ENCODE results near the gene BACH2.

BACH2 gene

DNA sequence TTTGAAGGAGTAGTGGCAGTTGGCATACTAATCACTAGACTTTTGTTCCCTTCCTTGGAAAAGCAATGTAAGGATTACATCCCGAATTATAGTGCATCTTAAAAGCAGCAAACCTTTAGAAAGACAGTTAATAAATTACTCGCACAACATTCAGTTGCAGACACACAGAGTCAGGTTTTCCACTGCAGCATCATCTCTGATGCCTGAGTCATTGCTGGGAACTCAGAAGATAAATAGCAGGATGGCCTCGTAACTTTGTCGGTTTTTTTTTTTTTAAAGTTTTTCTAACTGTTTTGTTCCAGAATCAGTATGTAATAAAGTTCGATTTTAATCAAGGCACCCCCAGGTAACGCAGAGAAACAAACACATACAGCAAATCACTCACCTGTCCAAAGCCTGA lies 368.0 kb downstream of the BACH2 start:
- Histone ChIP-seq H3K79me2 (ENCODE audit: insufficient read depth, low read depth) (no peaks in the 10 kb centered on the region), H3K36me3 (ENCODE audit: insufficient read depth) (no peaks in the 10 kb centered on the region), H3K4me2 (no peak overlapping the region), H3K4me1 (ENCODE audit: low read depth, poor library complexity, severe bottlenecking) (no peaks in the 10 kb centered on the region), H4K20me1 (ENCODE audit: insufficient read depth) (no peaks in the 10 kb centered on the region), H3K4me3 (IDR thresholded peaks at IDR 0.05; ENCODE audit: insufficient read depth, low read depth, low read length) (no peak overlapping the region), H3K27me3 (ENCODE audit: insufficient read depth, low read depth) (no peaks in the 10 kb centered on the region), H3K9ac (no peak overlapping the region), H3K27ac (no peak overlapping the region), H2AFZ (ENCODE audit: low read depth) (no peak overlapping the region)
- TF ChIP-seq, protein P1, sequence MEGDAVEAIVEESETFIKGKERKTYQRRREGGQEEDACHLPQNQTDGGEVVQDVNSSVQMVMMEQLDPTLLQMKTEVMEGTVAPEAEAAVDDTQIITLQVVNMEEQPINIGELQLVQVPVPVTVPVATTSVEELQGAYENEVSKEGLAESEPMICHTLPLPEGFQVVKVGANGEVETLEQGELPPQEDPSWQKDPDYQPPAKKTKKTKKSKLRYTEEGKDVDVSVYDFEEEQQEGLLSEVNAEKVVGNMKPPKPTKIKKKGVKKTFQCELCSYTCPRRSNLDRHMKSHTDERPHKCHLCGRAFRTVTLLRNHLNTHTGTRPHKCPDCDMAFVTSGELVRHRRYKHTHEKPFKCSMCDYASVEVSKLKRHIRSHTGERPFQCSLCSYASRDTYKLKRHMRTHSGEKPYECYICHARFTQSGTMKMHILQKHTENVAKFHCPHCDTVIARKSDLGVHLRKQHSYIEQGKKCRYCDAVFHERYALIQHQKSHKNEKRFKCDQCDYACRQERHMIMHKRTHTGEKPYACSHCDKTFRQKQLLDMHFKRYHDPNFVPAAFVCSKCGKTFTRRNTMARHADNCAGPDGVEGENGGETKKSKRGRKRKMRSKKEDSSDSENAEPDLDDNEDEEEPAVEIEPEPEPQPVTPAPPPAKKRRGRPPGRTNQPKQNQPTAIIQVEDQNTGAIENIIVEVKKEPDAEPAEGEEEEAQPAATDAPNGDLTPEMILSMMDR (conservative IDR thresholded peaks at IDR 0.05; ENCODE audit: low read depth, low read length), result no peak

DNA sequence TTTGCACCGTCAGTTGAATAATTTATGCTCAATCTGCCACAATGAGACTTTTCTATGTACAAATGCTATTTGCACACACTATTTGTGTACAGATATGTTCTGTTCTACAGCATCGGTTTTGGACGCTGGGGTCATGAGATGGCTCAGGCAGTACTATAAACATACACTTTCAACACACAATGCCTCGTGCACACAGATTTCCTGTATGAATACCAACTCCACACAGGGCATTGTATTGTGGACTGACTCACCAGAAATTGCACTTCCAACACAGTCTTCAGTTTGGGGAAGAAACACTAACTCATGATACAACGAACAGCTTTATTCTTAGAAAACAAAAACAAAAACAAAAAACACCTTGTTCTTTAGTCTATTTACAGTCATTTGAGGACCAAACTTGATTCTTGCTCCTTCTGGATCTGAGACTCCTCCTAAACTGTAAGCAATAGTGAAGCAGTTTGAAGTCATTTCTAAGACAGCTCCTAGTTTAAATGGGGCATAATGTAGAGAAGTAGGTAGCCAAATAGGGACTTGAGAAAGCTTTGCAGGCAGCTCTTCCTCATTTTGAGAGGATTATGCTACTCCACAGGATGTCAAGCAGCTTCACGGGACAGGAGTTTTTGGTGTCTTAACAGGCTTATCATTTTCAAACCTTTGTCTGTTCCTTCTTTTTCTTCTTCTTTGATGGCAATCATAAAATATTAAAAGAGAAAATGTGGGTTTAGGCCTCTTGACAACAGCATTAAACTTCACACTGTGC lies 368.7 kb downstream of the BACH2 start:
- Histone ChIP-seq H3K9ac (no peak overlapping the region), H3K4me2 (no peak overlapping the region), H3K4me1 (ENCODE audit: low read depth, poor library complexity, severe bottlenecking) (no peaks in the 10 kb centered on the region), H3K27ac (no peak overlapping the region), H3K27me3 (ENCODE audit: insufficient read depth, low read depth) (no peaks in the 10 kb centered on the region), H4K20me1 (ENCODE audit: insufficient read depth) (no peaks in the 10 kb centered on the region), H3K36me3 (ENCODE audit: insufficient read depth) (no peaks in the 10 kb centered on the region), H2AFZ (ENCODE audit: low read depth) (no peak overlapping the region), H3K79me2 (ENCODE audit: insufficient read depth, low read depth) (no peaks in the 10 kb centered on the region), H3K4me3 (IDR thresholded peaks at IDR 0.05; ENCODE audit: insufficient read depth, low read depth, low read length) (no peak overlapping the region)
- TF ChIP-seq, protein P1 (conservative IDR thresholded peaks at IDR 0.05; ENCODE audit: low read depth, low read length), result no peak

DNA sequence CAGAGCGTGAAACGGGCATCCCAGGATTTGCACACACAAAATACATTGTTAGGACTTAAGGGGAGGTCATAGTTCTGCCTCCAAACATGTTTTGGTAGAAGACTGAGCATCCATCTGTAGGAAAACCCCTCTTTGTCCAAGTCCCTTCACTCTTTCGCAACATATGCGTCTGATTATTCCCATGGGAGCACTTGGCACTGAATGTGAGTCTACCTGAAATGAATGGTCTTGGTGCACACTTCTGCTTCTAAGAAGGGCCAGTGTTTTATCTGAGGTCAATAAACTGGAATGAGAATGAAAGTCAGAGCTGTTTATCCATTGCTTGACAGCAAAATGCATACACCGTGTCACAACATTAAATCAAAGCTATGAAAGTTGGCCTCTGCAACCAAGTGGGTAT lies 369.4 kb downstream of the BACH2 start:
- Histone ChIP-seq H4K20me1 (ENCODE audit: insufficient read depth) (no peaks in the 10 kb centered on the region), H3K4me1 (ENCODE audit: low read depth, poor library complexity, severe bottlenecking) (no peaks in the 10 kb centered on the region), H3K4me2 (no peak overlapping the region), H3K27me3 (ENCODE audit: insufficient read depth, low read depth) (no peaks in the 10 kb centered on the region), H3K9ac (no peak overlapping the region), H3K27ac (no peak overlapping the region), H2AFZ (ENCODE audit: low read depth) (no peak overlapping the region), H3K36me3 (ENCODE audit: insufficient read depth) (no peaks in the 10 kb centered on the region), H3K4me3 (IDR thresholded peaks at IDR 0.05; ENCODE audit: insufficient read depth, low read depth, low read length) (no peak overlapping the region), H3K79me2 (ENCODE audit: insufficient read depth, low read depth) (no peaks in the 10 kb centered on the region)
- TF ChIP-seq, protein P1 (conservative IDR thresholded peaks at IDR 0.05; ENCODE audit: low read depth, low read length), result no peak

DNA sequence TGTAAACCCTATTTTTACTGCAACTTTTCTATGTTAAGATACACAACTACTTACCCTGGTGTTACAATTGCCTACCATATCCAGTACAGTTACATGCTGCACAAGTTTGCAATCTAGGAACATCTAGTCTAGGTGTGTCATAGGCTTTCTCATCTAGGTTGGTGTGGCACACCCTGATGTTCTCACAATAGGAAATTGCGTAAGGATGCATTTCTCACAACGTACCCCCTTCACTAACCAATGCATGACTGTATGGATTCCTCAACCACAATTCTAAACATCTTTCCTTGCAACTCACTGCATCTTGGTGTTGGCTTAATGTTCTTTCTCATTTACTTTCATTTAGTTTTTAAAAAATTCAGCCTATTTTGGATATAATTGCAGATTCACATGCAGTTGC lies 370.8 kb downstream of the BACH2 start:
- no peaks in the 10 kb centered on the region for H3K4me1 ChIP-seq (ENCODE audit: low read depth, poor library complexity, severe bottlenecking)
- H3K4me3 ChIP-seq (IDR thresholded peaks at IDR 0.05; ENCODE audit: insufficient read depth, low read depth, low read length), result no peak overlapping the region
- H3K4me2 ChIP-seq, result no peak overlapping the region
- TF ChIP-seq, protein P1 (conservative IDR thresholded peaks at IDR 0.05; ENCODE audit: low read depth, low read length), result no peak
- no peaks in the 10 kb centered on the region for H3K36me3 ChIP-seq (ENCODE audit: insufficient read depth)
- no peaks in the 10 kb centered on the region for H3K79me2 ChIP-seq (ENCODE audit: insufficient read depth, low read depth)
- no peak overlapping the region for H2AFZ ChIP-seq (ENCODE audit: low read depth)
- H4K20me1 ChIP-seq (ENCODE audit: insufficient read depth), result no peaks in the 10 kb centered on the region
- no peak overlapping the region for H3K27ac ChIP-seq
- no peak overlapping the region for H3K9ac ChIP-seq
- no peaks in the 10 kb centered on the region for H3K27me3 ChIP-seq (ENCODE audit: insufficient read depth, low read depth)
